SK-N-SH (cell line): Measurements from ENCODE around the gene GALNT18.

Source experiments
- FOXJ3 ChIP-seq: sonication (generic); formaldehyde crosslinking; IDR thresholded peaks from 2 replicates; pipeline ENCODE4 v1.5.1; 2020; ENCODE audit warnings: mild to moderate bottlenecking, missing genetic modification reagents
- RFX5 ChIP-seq: IDR thresholded peaks from 2 replicates; pipeline ENCODE4 v1.6.1; 2012; ENCODE audit warnings: mild to moderate bottlenecking, improper control_type of control experiment, low read length

- TF ChIP-seq RFX5 (no peak), FOXJ3 (no peak)
Observed at GRCh38 chr11:11239959-11240358, 381.8 kb downstream of the GALNT18 start.
